Upper lobe of left lung (tissue), 4 donors: Measurements from ENCODE around the gene SNAI3.

ENCODE experiments used
- EP300 ChIP-seq, 4 donors: sonication (generic); formaldehyde crosslinking; IDR thresholded peaks; one replicate each; pipeline ENCODE4 v1.5.1; 2017; ENCODE audit warnings: antibody characterized with exemption in 4 of 4, control low read depth in 2 of 4
- POLR2A ChIP-seq, 4 donors: fragments of 450-650 bp; IDR thresholded peaks; one replicate each; pipeline ENCODE4 v1.5.1; 2016 to 2017; ENCODE audit warnings: antibody characterized with exemption in 4 of 4, mild to moderate bottlenecking in 2 of 4
- POLR2AphosphoS5 ChIP-seq, 2 donors: sonication (generic); formaldehyde crosslinking; IDR thresholded peaks; one replicate each; pipeline ENCODE4 v1.5.1; 2017; ENCODE audit warnings: antibody characterized with exemption in 2 of 2
- TF ChIP-seq, protein P1 (sequence below), 6 experiments: fragments of 450-650 bp in 4 of 6; fragments of 200-600 bp in 2 of 6; sonication (generic) in 2 of 6; IDR thresholded peaks; one replicate each; pipeline ENCODE4 v1.5.1; 2016 to 2019; ENCODE audit warnings: antibody characterized with exemption in 6 of 6

GRCh38 chr16:88722784-88723506, 36.6 kb upstream of the SNAI3 start:
- TF ChIP-seq, protein P1, sequence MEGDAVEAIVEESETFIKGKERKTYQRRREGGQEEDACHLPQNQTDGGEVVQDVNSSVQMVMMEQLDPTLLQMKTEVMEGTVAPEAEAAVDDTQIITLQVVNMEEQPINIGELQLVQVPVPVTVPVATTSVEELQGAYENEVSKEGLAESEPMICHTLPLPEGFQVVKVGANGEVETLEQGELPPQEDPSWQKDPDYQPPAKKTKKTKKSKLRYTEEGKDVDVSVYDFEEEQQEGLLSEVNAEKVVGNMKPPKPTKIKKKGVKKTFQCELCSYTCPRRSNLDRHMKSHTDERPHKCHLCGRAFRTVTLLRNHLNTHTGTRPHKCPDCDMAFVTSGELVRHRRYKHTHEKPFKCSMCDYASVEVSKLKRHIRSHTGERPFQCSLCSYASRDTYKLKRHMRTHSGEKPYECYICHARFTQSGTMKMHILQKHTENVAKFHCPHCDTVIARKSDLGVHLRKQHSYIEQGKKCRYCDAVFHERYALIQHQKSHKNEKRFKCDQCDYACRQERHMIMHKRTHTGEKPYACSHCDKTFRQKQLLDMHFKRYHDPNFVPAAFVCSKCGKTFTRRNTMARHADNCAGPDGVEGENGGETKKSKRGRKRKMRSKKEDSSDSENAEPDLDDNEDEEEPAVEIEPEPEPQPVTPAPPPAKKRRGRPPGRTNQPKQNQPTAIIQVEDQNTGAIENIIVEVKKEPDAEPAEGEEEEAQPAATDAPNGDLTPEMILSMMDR (IDR thresholded peaks at IDR 0.05): no peak
- TF ChIP-seq POLR2A (IDR thresholded peaks at IDR 0.05) (no peak), POLR2AphosphoS5 (IDR thresholded peaks at IDR 0.05) (no peak), EP300 (IDR thresholded peaks at IDR 0.05) (no peak)
